Activated T-cell treated with anti-CD3 and anti-CD28 coated beads for 4 hours (primary cell): ENCODE data around the gene TGFB3.

Source experiments
- DNase-seq: peaks from one replicate; pipeline ENCODE4 v3.0.0-alpha.2; 2020

TGFB3 gene

DNA sequence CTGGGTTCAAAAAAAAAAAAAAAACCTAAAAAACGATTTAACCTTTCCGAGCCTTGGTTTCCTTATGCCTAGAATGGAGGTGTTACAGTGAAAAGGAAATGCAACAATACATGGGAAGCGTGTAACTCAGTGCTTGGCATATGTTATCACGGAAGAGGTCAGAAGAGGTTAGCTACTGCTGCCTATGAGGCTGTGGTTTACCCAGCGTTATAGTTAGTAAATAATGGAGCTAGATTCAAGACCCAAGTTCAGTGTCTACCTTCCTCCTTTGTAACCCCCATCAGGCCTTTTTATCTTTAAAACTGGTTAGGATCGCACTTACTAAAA is 4.6 kb upstream of the TGFB3 start:
- no peak for DNase-seq

DNA sequence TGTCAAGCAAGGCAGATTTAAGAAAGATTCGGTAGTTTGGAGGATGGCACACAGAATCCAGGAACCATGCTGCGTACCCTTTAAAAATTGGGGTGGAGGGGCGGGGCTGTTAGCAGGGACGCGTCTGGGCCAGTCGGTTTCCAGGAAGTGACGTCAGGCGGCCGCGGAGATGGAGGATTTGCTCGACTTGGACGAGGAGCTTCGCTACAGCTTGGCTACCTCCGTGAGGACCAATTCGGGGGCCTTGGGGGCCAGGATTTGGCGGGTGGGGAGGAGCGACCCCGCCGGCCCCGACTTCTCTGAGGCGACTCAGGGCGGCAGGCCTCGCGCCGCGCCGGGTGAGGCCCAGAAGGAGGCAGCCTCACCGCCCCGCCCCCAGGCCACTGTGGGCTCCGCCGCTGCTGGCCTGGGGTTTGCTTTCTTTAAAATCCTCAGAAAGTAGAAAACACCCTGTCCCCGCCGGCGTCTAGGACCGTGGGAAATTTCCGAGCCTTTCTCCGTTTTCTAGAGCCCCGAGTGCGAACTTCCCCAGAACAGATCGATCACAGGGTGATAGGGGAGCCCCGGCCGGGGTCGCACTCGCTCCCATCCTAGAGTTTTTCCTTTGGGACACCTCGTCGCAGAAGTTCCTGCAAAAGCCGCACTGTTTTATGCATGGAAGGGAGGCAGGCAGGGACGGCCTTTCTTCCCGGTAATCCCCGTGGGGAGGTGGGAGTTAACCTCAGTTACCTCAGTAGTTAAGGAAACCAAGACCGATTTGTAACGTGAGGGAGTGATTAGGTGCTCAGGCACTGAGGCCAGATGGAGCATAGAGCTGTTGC is 4.0 kb upstream of the TGFB3 start, which contains the start of gene IFT43:
Gene IFT43 (plus strand): TSS at position 146 of the 821 bp plus-strand sequence. CDS start 24 bp downstream, at position 170.
- DNase-seq, result peak; percentile 88

DNA sequence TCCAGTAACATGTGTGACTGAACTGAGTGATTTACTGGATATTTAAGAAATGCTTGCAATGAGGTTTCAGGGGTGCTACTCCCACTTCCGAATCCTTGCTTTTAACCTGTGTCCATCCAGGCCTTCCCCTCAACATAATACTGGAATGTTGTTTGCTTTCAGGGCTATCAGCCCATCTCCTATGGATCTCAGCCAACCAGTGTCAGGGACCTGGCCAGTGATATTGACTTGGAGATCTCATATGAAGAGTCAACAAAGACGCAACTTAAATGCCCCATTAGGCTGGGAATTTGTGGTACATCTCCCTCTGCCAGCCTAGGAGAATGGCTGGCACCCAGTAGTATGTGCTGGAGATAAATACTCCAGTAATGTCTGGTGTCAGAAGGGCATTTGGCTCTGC is 2.9 kb upstream of the TGFB3 start:
- no peak for DNase-seq

DNA sequence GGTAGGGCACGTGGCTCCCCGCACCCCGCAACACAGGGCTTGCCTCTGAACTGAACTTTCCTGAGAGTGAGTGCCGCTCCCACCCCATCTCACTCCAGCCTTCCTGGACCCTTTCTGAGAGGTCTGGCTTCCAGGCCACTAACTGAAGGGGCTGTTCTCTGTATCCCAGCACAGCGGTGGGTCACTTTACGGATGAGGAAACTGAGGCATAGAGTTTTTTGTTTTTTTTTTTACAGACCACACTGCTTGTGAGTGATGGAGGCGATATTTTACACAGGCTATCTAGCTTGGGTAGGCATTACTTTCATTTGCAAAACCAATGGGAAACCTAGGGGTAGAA is 1.2 kb upstream of the TGFB3 start:
- DNase-seq, result no peak

DNA sequence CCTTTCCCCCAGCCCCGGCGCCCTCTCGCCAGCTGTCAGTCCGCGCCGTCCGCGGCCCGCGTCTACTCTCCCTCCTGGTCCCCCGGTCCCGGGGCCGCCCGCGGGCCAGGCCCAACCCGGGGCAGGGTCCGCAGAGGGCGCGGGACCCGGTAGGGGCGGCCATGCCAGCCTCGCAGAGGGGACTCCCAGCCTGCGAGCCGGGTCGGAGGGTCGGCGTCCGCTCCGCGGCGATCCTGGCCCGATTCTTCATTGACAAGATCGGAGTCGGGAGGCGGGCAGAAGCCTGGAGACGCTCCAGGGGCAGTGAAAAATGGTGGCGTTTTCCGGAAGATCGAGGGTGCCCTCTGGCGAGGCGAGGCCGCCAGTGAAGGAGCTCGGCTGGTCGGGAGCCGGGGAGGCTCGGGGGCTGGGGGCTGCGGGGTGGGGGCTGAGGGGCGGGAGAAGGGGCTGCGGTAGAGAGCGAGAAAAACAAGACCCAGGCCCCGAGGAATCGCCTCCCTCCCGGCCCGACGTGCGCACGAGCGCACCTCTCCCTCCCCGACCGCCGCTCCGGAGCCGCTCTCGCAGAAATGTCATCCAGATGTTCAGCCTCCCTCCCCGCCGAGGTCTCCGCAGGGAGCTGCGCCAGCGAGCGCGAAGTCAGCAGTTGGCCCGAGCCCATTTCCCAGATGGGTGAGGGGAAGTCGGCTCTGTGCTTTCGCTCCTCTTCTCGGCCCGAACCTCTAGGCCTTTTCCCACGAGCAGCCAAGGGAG is 647 bp upstream of the TGFB3 start:
- peak; percentile 67 for DNase-seq

DNA sequence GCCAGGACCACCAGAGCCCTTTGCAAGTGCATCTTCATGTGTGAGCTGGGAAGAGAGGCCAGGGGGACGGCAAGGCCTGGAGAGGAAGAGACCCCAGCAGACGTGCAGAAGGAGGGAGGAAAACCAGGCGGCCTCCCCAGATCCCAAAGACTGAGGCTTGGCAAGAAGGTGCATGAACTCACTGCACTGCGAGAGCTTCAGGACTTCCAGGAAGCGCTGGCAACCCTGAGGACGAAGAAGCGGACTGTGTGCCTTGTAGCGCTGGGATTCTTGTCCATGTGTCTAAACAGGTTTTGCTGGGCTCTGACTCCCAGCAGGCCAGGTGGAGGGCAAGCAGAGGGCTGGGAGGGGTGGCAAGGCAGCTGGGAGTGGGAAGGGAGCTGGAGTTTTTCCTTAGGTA is 939 bp downstream of the TGFB3 start:
- no peak for DNase-seq

DNA sequence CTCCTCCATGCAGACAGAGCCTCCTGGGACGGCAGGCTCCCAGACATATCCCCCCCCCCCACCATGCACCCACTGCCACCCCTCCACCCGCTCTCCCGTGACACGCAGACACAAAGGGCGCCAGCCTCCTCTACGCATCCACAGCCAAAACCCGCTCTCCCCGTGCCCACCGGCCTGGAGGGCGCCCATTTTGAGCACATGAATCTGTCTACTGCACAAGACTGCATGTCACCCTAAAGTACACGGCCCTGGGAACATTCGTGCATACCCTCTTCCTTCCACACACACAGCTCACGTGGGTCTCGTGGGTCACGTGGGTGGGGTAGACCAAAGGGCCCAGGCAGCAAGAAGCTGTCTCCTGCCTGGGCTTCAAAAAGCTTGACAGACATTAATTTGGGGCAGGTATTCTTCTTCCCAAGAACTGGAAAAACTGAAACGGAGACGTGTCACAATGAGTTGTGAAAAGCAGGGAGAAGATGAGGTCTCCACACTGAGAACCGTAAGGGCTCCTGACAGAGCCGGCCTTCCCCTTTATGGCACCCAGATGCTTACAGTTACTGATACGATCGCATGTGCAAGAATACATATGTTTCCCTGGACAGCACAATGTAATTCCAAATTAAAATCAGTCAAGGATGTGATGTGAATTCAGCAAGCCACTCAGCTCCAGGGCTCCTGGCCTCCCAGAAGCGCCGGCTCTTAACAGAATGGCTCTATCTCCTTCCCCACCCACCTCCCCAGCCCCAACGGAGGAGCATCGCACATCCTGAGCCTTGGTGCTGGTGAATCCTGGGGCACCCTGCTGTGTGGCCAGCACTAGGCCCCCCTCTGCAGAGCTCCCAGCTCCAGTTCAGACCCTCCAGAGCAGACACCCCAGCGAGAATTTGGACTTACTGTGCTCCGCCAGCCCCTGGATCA is 1.9 kb downstream of the TGFB3 start:
- no peak for DNase-seq

DNA sequence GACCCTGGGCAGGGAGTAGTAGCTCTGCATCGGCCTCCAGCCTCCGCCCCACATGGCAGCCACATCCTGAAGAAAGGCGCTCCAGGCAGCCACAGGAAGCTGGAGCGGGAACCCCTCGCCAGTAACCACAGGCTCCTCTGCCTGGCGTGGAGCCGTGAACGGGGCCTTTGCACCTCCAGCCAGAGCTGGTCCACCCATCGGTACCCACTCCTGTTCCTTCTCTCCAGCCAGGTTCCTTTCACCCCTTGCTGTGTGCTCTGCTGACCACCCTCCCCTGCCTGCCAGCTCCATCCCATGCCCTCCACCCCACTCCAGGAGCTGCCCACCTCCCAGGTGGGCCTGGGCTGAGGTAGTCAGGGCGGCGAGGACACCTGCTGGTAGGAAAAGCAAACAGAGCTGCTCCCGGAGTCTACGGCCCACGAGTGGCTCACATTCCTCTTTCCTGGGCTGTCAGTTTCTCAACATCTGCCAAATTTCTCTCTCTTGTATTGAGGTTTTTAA is 2.7 kb downstream of the TGFB3 start:
- no peak for DNase-seq

DNA sequence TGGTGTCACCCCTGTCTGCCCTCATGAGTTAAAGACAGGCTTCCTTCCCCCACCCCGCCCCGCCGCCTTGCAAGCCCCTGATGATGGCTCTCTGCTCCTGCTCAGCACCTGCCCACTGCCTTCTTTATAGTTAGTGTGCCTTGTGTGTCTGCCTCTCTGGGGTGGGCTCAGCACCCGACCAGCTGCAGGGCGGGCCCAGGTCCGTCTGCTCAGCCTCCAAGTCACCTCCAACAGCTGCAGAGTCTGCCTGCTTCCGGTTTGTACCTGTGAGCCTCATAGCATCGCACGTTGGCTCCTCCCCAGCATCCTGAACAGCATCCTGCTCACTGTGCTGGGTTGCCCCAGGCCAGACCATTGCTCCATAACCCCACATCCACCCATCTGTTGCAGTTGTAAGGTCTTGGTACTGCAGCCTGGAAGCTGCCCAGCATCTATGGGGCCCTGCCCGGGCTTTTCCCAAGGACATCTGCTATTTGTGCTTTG is 3.5 kb downstream of the TGFB3 start:
- DNase-seq, result no peak

DNA sequence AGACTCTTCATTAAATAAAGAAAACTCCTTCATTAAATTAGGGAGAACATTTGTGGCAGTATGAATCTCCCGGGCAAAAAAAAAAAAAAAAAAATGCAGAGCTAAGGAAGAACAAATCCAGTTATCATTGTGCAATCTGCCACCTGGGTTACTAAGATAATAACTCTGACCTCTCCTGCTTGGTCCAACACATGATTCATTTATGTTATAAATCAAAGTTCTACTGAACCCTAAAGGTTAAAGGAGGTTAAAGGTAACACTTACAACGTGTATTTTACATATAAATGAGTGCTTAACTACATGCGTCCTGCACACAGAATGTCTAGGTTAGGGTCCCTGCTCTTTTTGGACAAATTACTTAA is 4.2 kb downstream of the TGFB3 start:
- no peak for DNase-seq

DNA sequence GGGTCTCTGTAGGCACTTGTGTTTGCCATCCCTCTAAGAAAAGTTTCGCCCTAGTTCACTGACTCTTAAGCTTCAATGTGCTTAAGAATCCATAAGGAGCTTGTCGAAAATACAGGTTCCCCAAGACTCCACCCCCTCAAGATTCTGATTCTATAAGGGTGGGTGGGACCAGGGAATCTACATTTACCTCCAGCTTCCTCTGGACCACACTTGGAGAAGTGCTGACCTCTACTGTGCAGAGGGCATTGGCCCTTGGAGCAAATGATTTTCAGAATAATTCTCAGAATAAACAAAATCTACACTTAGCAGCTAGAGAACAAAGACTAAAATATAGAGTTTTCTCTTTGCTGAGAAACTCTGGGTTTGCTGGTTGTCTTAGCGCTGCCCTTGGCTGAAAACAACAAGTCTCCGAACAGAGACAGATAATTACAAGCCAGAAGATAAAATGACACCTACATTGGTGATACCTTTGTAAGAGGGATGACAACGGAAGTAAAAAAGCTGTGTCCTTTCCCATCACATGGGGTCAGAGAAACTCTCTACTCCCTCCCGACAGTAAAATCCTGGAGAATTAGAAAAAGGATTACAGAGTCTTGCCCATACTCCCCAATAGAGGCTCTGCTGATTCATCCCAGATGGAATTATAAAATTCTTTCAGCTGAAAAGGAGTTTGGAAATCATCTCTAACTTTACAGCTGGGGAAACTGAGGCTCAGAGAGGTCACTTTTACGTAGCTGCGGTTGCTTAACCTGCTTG is 4.8 kb downstream of the TGFB3 start:
- no peak for DNase-seq

DNA sequence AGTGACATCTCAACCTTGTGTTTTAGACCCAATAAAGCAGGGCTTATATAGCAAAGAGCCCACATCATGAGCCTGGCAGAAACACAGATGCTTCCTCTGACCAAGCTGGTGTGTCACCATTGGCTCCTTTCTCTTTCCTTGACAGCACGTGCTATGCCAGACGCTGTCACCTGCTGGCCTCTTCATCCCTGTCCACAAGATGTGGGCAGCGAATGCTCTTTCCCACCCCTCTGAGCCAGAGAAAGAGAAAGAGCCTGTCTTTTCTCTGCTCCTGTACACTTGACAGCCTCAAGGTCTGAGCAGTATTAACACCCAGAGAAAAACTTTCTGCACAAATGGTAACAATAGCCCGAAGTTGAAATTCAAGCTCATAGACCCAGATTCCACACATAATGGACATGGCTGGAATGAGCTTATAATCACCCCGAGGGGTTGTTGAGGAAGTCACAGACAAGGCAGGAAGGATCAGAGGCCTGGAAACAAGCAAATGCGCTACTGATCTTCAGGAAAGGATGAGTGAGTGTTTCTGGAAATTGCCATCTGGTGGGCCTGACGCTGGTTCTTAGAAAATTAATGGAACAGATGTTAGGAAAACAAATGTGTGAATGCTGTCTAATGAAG is 8.9 kb downstream of the TGFB3 start:
- DNase-seq, result no peak

DNA sequence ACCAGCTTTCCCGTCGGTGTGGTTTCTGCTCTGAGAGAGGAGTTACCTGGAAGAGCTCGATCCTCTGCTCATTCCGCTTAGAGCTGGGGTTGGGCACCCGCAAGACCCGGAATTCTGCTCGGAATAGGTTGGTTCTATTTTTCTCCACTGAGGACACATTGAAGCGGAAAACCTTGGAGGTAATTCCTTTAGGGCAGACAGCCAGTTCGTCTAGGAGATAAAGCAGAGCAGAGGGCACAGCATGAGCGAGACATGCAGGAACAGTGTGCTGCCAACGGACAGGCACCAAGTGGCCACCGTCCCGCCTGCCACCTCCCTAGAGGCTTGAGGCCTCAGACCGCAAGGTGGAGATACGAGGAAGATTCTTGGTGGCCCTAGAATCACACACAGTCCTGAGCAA is 10.3 kb downstream of the TGFB3 start:
- no peak for DNase-seq

DNA sequence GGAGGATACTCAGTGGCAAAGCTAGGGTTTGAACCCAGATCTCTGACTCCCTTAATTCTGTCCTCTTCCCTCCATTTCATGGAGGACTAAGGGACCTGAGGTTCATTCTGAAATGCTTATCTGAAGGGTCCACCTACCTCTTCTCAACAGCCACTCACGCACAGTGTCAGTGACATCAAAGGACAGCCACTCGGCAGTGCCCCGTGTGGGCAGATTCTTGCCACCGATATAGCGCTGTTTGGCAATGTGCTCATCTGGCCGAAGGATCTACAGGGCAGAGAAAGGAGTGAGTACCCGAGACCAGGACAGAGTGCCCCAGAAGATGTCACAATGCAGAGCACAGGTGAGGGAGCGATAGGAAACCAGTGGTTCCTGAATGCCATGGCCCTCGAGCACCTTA is 10.8 kb downstream of the TGFB3 start:
- DNase-seq, result no peak

DNA sequence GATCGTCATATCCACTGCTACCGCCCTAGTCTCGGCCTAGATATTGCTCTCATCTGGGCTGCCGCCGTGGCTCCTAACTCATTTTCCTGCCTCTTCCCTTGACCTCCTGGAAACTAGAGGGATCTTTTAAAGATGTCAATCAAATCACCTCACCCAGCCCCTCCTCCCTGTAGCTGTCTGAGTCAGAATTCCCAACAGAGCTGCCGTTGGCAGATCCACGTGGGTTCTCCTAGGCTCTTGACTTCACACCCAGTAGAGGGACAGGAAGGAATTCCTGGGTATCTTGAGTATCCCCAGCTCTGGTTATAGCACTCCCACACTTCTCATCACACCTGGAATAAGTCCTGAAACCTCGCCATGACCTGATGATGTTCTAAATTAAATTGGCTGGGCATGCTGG is 11.9 kb downstream of the TGFB3 start:
- DNase-seq, result no peak

DNA sequence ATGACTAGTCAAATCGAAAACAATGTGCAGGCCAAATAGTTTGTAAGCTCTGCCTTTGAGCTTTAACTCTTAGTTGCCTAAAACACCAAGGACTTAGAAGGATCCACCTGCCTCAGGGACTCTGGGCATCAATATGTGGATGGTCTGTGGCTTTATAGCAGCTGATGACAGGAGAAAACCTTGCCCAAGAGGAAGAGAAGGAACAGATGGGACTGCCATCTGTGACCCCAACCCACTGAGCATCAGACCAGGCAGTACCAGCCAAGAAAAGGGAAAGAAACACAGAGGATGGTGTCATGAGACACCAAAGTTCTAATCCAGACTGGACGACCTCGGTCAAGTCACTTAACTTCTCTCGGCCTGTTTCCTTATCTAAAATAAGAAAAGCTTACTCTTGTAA is 12.7 kb downstream of the TGFB3 start:
- DNase-seq, result no peak

DNA sequence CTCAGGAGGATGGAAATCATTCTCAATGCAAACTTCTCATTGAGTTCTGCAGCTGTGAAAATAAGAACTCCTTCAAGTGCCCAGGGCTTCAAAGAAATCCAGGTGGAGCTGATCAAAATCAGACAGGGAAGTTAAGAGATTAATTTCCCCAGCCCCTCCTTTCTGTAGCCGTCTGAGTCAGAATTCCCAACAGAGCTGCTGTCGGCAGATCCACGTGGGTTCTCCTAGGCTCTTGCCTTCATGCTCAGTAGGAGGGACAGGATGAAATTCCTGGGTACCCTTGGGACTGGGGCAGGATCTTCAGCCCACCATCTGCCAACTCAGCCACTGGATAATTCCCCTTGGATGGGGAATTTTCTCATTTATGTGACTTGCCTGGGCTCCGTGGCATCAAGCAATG is 13.3 kb downstream of the TGFB3 start:
- DNase-seq, result no peak

DNA sequence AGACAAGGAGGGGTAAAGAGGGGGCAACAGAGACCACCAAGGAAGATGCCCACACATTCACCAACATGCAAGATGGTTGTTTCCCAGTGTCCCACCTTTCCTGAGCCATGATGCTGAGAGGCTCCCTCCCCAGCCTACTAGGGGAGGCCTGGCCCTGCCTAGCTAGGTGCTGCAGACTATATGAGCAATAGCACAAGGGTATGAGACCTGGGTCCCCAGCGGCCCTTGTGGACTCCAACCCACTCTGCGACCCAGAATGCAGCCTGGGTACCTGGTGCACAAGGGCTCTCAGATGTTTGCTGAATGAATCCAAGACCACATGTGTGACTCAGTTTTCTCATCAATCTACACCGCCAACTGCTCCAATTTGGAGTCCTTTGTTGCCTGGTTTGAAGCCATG is 13.9 kb downstream of the TGFB3 start:
- DNase-seq, result no peak

DNA sequence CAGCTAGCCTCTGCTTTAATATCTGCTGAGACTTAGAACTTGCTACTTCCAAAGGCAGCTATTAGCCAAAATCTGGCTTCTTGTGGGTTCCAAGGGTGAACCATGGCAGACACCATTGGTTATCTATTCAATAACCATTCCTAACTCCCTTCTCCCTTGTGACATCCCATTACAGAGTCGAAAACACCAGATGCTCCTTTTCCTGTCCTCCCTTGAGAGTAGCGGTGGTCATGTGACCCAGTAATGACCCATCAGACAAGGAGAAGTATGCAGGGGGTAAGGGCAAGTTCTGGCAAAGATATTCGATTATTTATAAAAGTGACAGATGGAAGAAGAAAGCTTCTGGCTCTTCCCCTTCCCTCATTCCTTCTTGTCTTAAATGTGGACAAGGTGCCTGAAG is 20.1 kb downstream of the TGFB3 start:
- no peak for DNase-seq

DNA sequence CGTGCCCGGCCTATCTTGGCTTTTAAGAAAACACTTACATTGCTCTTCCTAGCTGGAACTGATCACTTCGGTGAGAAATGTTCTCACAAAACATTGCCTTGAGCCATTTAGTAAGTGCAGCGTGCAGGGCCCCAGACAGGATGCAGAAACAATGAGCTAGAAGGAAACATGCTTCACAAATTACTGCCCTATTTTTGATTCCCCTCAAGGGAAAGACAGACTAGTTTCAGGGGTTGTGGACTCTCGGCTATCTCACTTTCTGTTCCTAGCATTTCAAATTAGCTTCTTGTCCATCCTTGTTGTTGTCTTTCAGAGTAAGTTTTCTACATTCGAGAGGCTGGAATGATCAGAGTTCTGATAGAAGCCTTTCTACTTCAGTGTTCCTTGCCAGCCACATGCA is 21.6 kb downstream of the TGFB3 start:
- no peak for DNase-seq

DNA sequence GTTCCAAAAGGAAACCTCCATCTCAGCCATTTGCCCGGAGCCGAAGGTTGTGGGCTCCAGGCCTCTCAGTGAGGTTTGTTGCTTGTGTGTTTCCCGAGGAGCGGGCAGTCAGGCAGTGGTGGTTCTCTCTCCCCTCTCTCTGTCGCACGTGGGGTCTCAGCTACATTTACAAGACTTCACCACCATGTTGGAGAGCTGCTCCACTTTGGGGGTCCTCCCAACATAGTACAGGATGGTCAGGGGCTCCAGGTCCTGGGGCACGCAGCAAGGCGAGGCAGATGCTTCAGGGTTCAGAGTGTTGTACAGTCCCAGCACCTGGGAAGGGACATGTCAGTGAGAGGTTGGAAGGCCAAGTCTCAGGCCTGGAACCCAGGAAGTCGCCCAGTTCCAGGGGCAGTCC is 22.8 kb downstream of the TGFB3 start:
- no peak for DNase-seq

DNA sequence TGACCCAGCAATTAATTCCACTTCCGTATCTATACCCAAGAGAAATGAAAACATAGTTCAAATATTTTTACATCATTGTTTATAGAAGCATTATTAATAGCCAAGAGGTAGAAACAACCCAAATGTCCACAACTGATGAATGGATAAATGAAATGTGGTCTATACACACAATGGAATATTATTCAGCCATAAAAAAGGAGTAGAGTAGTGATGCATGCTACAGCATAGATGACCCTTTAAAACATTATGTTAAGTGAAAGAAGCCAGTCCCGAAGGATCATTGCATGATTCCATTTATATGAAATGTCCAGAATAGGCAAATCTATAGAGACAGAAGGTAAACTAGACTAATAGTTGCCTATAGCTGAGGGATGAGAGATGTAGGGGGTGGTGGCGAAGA is 29.3 kb downstream of the TGFB3 start:
- no peak for DNase-seq
